ENCODE data around the gene TSPAN31. TPM values are rescaled to one million over a fixed set of nuclear protein-coding genes. Genes with fewer than 3 reads are reported as not detected.

TSPAN31 gene
- total and polyA plus RNA-seq, 8 donors = 33.5 to 83.8 (median 70.4) TPM

DNA sequence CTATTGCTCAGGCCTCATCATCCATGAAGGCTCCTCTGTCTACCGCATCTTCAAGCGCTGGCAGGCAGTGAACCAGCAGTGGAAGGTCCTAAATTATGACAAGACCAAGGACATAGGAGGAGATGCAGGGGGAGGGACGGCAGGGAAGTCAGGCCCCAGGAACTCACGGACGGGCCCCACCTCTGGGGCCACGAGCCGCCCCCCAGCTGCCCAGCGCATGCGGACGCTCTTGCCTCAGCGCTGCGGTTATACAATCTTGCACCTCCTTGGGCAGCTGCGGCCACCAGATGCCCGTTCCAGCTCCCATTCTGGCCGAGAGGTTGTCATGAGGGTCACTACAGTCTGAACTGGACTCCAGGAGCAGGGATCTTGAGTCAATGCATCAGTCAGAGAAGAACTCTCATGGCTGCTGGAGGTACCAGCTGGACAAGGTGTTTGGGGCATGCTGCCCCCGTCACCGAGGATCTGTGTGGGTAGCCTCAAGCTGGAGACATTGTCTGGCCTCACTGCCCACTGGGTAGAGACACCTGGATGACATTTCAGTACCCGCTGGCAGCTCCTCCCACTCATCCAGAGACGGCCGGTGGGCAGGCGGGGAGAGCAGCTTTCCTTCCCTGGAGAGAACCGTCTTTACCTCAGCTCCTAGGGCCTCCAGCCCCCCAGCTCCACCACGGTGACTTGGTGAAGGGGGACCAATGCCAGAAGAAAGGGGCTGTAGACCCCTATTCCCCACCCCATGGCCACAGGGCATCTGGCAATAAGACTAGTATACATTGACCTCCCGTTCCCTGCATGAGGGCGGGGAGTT, 13.9 kb downstream of the TSPAN31 start:
- Histone ChIP-seq H3K27me3 (peaks cover 0 to 26% of the 10 kb centered on the region in 2 donors), H3K27ac (no peak overlapping the region), H3K36me3 (peaks cover 0 to 20% of the 10 kb centered on the region in 2 donors), H3K9me3 (no peaks in the 10 kb centered on the region), H3K4me1 (peaks cover 0 to 26% of the 10 kb centered on the region in 2 donors), H3K4me3 (no peak overlapping the region)
- ATAC-seq (no peak), DNase-seq (no peak)
- no peak for TF ChIP-seq CTCF (IDR thresholded peaks at IDR 0.05)
- intact Hi-C loops (cut with DNase I) = no loop called here

DNA sequence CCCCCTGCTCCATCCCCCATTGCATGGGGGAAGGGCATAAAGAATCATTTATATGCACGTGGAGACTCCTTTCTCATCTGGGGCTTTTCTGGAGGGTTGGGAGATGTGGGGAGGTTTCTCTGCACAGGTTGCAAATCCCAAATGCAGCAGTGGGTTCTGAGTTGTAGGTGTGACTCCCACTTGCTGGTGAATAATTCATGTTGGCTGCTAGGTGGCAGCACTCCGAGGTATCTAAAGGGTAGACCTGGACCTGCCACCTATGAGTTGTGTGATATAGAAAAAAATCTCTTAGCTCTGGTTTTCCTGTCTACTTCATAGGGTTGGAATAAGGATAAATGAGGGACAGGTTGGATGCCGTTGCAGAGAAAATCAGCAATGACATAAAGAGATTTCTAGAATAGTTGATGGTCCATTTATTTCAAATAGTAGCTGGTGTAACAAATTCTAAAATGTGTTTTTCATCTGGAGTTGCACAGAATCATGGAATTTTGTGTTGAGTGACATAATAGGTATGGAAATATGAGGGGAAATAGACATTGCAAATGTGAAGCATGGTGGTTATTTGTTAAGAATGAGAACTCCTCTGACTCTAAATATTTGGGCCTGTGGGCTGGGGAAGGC, 14.6 kb downstream of the TSPAN31 start:
- Histone ChIP-seq H3K27ac (no peak overlapping the region), H3K9me3 (no peaks in the 10 kb centered on the region), H3K36me3 (peaks cover 0 to 20% of the 10 kb centered on the region in 2 donors), H3K4me1 (peaks cover under 1 to 20% of the 10 kb centered on the region in 2 donors), H3K4me3 (no peak overlapping the region), H3K27me3 (peaks cover 5 to 28% of the 10 kb centered on the region in 2 donors)
- intact Hi-C loops (cut with DNase I) = no loop called here
- DNase-seq (no peak), ATAC-seq (no peak)
- peak in 1 of 2 donors; percentile 26 for TF ChIP-seq CTCF (IDR thresholded peaks at IDR 0.05)

DNA sequence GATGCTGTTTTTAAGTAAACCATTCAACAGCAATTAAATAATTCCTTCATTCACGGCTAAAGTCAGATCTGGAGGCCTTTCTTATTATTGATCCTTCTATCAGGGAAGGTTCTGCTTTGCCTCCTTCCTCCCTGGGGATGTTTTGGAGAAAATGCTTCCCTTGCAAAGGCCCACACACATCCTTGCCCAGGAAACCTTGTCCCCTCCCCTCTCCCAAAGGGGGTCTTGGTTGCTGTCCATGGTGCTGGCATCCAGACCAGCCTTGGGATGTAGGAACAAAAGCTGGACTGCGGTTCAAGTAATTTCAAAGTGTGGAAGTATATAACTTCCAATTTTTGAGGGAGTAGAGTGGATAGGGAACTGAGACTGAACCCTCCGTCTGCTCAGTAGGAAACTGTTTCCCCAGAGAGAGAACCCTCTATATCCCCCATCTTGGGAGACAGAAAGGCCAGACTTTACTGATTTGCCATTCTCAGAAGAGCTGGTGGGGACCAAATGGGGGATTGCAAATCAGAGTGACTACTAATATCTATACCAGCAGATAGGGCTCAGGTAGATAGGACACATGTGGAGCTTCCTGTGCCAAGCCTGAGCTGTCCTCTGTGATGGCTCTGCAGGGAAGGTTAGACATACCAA, 15.6 kb downstream of the TSPAN31 start:
- Histone ChIP-seq H3K27me3 (peaks cover 15 to 31% of the 10 kb centered on the region in 2 donors), H3K27ac (no peak overlapping the region), H3K9me3 (no peaks in the 10 kb centered on the region), H3K36me3 (peaks cover 0 to 20% of the 10 kb centered on the region in 2 donors), H3K4me1 (peaks cover 6 to 26% of the 10 kb centered on the region in 2 donors), H3K4me3 (no peak overlapping the region)
- no peak for TF ChIP-seq CTCF (IDR thresholded peaks at IDR 0.05)
- DNase-seq (no peak), ATAC-seq (no peak)
- intact Hi-C loops (cut with DNase I) = no loop called here

GRCh38 chr12:57761391-57761998, 16.7 kb downstream of the TSPAN31 start:
- TF ChIP-seq CTCF (IDR thresholded peaks at IDR 0.05) = no peak
- H3K27me3 ChIP-seq = peaks cover 24 to 41% of the 10 kb centered on the region in 2 donors
- peaks cover 0 to 20% of the 10 kb centered on the region in 2 donors for H3K36me3 ChIP-seq
- H3K27ac ChIP-seq = no peak overlapping the region
- no peak for DNase-seq
- peaks cover 15 to 28% of the 10 kb centered on the region in 2 donors for H3K4me1 ChIP-seq
- no peak overlapping the region for H3K4me3 ChIP-seq
- intact Hi-C loops (cut with DNase I) = no loop called here
- no peak for ATAC-seq
- H3K9me3 ChIP-seq = no peaks in the 10 kb centered on the region

Measured in left lung (tissue), 10 donors.